HEK293T (cell line): ENCODE results near the gene SH3RF3.

Source experiments
- FOXA1 ChIP-seq: fragments of 450-650 bp; IDR thresholded peaks from 2 replicates; pipeline ENCODE4 v1.6.1; 2016; ENCODE audit warnings: mild to moderate bottlenecking
- FOXM1 ChIP-seq: fragments of 450-650 bp; IDR thresholded peaks from 2 replicates; pipeline ENCODE4 v1.6.1; 2017; ENCODE audit warnings: mild to moderate bottlenecking, borderline replicate concordance

DNA sequence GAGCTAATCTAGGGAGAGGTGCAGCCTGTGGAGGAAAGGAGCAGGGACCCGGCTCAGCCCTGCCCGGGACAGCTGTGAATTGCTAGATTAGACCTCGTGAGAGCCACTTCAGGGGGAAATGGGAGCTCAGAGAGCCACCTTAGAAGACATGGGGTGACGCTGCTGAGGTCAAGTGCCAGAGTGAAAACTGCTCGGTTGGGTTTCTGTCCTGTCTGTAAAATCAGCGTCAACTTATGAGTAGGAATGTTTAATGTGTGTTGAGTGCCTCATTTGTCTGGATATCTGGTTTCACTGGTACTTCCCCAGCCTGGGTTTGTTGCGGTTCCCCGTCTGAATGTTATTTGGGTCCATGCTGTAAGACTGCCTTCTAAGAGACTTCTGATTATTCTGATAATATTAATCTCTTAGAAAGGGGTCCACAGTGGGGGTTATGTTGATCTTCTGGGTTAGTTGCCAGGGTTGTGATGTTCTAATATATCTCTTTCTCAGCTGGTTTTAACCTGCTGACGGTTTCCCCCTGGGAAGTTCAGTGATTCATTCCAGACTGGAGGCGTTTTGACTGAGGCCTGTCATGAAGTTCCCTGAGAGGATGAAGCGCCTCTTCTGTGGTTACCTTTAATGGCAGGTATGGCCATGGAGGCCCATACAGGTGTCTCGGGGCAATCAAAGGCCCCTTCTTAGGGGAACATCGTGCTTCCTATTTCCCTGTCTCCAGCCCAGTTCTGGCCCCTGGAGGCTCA lies 175.9 kb downstream of the SH3RF3 start:
- TF ChIP-seq FOXA1 (no peak), FOXM1 (no peak)
